GM18519 (cell line): ENCODE results near the gene MRPL18.
"Not testable (repeated sequence)": the region's sequence is repeated elsewhere in the genome, so short reads cannot be mapped to it uniquely, and the experiment has no call there.

Experiments used
- ATAC-seq: cut with Tn5 transposase; IDR thresholded peaks from one replicate; pipeline ENCODE4 v1.9.1; 2021; ENCODE audit warnings: mild to moderate bottlenecking, moderate library complexity; ENCODE audit not compliant: unreplicated experiment, low FRiP score

The MRPL18 gene

DNA sequence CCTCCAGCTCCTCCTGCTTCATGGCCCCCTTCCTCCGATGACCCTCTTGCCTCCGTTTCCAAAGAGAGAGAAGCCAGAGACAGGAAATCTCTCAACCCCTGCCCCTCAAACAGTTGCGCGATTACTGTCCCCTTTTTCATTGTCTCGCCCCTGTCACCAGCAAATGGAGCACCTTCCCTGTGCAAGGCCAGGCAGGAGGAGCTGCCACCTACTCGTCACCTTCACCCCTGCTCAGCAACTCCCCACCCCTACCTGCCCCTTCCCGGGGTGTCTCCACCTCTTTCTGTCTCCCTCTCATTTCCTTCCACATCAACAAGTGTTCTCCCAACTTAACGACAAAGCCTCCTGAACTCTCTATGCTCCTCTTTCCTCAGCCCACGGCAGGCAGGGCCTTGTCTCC is 23.5 kb downstream of the MRPL18 start:
- no peak for ATAC-seq

DNA sequence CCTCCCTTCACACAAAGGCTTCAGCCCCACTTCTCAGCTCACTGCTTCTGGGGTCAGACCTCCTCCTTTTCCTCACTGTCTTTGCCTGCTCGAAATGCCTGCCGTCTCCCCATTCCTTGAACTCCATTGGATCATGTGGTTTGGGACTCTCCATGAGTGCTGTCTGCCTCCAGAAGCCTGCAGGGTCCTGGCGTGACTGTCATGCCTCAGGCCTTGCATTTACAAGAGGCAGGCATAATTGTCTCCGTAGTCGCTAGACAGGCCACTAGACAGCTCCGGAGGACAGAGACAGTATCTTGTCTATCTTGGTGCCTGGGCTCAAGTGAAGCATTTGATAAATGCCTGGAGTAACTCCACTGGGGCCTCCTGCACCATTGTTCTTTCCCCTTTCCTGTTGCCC is 25.1 kb downstream of the MRPL18 start:
- no peak for ATAC-seq

DNA sequence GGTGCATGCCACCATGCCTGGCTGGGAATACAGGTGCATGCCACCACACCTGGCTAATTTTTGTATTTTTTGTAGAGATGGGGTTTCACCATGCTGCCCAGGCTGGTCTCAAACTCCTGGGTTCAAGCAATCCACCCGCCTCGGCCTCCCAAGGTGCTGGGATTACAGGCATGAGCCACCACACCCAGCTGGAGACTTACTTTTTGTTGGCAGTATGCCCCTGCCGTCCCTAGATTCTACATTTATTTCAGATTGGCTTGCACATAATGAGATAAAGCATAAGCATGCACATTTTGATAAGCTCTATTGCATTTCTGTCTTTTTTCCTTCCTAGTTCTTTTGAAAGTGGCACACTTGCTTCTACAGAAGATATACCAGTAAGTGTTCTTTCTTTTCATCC is 26.5 kb downstream of the MRPL18 start:
- ATAC-seq: not testable (repeated sequence)

DNA sequence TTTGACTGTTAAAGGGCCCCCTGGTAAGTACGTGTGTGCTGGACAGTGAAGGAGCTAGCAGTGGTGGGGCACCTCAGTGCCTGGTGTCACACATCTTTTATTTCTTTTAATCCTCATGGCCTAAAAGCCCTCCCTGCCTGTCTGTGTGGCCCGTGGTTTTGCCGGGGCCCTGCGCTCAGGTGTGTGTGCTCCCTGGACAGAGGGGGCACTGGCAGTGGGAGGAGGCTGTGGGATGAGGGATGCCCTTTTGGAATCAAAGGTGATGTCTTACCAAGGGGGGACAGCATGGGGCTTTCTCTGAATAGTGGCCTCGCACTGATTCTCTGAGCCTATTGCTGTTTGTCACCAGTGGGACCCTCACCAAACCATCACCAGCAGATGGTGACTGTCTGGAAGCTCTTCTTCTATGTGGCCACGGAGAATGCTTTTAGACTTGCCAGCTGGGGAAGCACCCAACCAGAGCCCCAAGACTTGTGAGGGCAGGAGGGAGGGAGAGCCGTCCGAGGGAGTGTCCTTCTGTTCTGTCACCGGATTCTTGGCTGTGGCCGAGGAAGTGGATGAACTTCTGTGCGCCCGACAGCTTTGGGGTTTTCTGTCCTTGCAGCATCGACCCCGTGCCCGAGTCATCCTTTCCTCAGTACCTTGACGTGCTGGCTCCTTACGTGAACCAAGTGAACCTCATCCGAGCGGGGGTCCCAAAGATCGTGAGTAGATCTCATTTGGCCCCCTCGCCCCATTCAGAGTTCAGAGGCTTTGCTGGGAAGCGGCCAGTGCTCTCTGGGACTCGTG is 27.9 kb downstream of the MRPL18 start:
- no peak for ATAC-seq

DNA sequence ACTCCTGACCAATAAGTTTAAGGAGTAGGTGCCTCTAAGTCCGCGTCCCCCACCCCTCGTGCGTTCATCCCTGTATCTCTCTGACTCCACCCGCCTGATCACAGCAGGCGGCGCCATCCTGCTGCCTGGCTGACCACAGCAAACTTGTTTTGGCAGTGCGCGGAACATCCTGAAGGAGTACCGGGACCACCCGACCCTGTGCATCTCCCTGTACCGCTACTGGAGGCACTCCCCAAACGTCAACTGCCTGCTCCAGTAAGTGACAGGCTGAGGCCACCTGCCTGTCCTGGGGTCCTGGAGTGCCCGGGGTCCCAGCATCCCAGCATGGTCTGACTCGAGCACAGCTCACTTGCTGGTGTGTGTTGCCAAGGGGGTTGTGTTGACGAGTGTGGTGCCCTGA is 28.8 kb downstream of the MRPL18 start:
- ATAC-seq: no peak

DNA sequence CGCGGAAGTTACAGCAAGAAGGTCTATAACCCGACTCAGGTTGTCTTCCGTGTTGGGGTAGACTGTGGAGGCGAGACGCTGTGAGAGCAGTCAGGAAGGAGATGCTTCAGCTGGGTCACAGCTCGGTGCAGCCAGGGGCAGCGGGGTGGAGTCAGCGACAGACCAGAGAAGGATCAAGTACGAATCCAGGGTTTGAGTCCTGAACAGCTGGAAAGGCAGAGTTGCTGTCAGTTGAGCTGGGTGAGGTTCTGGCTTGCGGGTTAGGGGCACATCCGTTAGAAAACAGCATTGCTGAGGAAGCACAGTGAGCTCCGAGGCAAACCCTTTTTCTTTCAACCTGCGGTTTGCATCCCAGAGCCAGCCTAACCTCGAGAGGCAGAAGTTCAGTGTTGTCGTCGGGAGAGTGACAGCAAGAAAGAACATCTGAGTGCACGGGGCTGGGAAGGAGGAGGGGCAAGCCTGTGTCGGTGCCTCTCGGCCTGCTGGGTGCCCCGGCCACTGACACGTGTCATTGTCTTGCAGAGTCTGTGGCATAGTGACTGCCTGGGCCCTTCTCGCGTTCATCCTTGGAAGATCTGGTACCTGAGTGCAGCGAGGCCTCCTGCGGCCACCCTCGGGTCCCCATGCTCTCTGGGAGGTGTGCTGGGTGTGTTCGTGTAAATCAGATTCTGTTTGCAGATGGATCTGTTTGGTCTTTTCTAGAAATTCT is 29.8 kb downstream of the MRPL18 start:
- no peak for ATAC-seq

DNA sequence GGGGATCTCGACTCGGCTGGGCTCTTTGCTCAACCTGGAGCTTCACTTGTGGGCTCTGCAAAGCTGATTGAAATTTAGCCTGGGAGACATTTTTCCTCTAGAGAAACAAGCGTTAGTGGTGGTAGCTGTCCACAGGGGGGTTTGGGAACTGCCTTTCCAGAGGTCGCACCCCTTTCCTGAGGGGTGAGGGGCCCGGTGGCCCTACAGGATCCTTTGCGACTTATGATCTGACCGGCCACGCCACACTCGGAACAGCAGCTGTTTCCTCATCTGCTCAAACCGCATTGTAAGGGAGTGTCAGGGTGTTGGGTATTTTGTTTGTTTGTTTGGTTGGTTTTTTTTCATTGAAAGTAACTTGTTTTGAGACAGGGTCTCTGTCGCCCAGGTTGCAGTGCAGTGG is 30.9 kb downstream of the MRPL18 start:
- no peak for ATAC-seq

DNA sequence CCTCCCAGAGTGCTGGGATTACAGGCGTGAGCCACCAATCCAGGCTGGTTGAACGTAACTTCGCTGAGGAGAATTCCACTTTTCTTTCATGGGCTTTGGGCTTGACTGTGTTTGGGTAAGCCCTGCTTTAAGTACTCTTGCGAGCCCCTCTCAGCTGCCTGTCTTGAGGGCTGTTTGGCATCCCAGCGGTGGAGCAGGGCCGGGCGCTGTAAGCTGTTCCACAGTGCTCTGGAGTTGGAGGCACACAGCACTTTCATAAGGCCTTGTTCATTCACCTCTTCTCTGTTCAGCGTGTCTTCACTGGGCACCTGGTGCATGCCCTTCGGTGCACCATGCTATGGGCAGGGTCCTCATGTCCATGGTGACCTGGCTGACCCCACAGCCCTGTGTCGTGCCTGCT is 31.5 kb downstream of the MRPL18 start:
- no peak for ATAC-seq

DNA sequence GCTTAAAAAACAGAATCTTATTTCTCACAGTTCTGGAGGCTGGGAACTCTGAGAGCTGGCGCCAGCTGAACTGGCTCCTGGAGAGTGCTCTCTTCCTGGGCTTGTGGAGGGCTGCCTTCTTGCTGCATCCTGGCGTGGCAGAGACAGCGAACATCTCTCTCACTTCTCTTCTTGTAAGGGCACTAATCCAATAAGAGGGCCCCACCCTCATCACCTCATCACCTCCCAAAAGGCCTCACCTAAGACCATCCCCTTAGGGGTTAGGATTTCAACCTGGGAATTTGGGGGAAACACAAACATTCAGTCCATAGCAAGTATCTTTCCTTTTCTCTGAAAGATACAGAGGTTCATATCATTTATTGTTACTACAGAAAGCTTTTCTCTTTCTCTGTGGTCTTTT is 33.7 kb downstream of the MRPL18 start:
- ATAC-seq: no peak

DNA sequence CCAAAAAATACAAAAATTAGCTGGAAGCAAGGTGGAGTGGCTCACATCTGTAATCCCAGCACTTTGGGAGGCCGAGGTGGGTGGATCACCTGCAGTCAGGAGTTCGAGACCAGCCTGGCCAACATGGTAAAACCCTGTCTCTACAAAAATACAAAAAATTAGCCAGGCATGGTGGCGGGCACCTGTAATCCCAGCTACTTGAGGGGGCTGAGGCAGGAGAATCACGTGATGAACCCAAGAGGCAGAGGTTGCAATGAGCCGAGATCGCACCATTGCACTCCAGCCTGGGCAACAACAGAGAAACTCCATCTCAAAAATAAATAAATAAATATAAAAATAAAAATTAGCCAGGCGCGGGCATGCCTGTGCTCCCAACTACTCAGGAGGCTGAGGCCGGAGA is 34.4 kb downstream of the MRPL18 start:
- not testable (repeated sequence) for ATAC-seq

DNA sequence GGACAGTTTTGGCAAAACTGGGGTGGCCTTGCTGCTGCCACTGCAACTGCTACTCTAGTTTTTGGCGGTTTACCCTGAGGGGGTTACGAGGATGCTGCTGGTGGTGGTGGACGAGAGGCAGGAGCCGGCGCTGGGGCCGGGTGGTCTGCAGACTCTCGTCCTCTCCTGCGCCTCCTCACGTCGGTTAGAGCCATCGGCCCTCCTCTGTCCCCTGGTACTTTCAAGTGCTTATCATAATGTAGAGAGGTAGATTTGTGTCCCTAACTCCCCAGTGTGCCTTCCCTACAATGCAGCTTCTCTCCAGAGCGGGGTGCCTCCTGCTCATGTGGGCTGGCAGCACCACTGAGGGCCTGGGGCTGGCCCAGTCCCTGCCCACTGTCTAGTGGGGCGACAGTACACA is 35.7 kb downstream of the MRPL18 start:
- ATAC-seq: no peak

DNA sequence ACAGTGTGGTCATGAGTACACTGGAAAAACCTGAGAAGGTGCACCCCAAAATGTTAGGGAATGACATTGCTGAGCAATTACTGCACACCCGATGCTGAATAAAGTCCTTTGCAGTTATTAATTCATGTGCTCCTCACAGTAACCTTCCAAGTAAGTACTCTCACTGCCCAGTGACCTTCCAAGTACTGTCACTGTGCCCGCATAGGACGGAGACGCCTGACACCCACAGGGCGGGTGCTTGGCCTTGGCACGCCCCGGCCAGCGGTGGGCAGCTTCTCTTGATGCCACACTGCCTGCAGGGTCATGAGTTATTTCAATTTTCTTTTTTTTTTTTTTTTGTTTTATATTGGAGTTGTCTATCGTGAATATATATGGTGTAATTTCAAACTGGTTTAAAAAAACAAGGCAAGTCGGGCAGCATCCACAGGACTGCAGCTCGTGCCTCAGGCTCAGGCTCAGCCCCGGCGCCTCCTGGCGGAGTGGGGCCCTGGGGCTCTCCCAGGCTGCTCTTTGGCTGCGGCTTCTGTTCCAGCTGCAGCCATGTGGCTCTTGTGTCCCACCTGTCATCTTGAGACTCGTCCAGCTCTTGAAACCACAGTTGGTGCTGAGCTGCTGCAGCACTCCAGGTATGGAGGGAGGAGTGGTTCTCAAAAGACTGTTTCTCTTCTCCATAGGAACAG is 36.8 kb downstream of the MRPL18 start:
- no peak for ATAC-seq

DNA sequence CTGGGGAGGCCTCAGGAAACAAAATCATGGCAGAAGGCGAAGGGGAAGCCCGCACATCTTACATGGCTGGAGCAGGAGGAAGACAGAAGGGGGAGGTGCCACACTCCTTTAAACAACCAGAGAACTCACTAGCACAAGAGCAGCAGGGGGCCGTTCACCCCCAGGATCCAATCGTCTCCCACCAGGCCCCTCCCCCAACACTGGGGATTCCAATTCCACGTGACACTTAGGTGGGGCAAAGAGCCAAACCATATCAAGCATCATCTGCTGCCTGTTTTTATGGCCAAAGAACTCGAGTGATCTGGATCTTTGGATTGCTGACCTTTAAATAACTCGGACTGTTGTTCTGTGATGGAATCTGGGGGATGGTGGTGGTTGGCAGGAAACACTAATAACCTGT is 37.8 kb downstream of the MRPL18 start:
- ATAC-seq: no peak

DNA sequence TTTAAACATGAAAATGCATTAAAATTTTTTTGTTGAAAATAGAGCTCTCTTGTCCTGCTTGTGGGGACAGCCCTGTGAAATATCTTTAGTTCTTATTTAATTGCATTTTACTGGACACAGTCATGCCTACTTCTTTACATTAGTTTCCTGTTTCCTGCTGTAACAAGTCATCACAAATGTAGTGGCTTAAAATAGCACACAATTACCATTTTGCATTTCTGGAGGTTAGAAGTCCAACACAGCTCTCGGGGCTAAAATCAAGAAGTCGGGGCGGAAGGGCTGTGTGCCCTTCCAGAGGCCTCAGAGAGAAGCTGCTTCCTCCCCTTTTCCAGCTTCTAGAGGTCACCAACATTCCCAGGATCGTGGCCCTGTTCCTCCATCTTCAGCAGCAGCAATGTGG is 39.3 kb downstream of the MRPL18 start:
- ATAC-seq: no peak

DNA sequence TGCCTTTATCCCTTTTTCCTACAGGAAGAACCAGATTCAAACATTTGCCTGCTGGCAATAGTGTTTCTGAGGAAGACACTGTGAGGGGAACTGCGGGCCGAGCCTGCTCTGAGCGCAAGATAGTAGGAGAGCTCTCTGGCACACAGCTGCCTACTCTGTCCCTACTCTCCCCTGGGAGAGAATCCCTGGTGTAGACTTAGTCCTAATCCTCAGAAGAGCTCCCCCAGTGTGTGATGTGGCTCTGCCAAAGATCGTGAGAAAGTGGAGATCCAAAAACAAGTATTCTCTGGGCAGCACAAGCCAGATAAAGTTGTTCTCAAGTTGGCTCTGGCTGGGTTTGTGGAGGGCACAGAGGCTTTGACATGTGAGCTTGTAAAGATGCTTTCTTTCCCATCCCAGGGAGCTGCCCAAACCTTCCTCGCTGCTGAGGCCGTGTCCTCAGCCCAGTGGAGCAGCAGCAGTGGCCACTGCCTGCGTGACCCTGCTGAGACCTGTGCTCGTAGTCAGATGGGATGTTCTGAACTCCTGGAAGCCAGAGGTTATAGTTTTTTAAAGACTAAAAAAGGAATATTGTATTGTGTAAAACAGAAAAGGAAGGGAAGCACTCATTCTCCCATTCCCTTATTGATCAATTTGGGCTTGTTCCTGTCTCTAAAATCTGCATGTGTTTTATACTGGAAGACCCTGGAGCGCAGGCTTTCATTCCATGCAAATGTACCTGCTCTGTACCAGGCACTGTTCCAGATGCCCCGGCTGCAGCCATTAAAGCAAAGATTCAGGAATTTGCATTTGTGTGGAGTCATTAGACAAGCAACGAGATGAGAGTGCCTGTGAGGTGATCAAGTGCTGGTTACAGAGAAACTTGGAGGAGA is 40.5 kb downstream of the MRPL18 start:
- ATAC-seq: no peak

DNA sequence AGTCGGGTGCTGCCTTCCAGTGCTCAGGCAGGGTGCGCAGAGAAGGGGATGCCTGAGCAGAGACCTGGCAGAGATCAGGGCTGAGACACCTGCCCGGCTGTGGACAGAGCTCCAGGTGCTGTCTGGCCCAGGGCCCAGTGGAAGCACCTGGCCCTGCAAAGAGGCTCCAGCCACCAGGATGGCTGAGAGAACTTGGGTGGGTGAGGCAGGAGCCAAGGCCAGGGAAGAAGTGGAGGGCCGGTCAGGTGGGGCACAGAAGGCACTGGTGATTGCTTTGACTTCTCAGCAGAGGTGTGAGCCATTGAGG is 41.1 kb downstream of the MRPL18 start:
- no peak for ATAC-seq

DNA sequence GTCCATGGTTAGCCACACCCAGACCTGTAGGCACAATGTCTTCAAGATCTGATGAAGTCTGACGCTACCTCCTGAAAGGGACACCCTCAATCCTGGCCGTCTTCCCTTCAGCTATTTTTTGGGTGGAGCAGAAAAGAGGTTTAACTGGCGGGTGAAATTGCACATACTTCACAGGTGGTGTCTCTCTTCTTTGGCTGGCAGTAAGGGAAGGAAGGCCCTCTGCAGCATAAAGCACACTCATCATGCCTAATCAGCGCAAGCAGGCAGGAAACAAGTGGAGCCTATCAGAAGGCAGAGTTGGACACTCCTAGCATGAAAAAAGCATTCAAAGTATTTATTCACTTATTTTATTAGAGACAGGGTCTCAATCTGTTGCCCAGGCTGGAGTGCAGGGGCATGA is 42.7 kb downstream of the MRPL18 start:
- no peak for ATAC-seq

DNA sequence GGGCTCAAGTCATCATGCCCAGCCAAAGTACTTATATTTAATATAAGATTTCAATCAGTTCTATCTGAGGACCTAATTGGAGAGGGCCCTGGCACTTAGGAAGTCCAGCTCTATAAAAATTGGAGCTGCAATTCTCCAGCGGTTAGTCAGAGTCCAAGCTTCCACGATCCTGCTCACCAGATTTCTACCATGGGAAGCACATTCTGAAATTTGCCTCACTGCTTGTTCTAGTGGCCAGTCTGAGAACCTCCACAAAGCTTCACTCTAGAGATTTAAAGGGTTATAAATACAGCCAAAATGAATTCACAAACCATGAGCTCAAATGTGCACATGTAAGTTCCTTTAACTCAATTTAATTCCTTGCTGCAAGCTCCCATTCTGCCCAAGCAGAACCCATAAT is 43.3 kb downstream of the MRPL18 start:
- ATAC-seq: no peak

DNA sequence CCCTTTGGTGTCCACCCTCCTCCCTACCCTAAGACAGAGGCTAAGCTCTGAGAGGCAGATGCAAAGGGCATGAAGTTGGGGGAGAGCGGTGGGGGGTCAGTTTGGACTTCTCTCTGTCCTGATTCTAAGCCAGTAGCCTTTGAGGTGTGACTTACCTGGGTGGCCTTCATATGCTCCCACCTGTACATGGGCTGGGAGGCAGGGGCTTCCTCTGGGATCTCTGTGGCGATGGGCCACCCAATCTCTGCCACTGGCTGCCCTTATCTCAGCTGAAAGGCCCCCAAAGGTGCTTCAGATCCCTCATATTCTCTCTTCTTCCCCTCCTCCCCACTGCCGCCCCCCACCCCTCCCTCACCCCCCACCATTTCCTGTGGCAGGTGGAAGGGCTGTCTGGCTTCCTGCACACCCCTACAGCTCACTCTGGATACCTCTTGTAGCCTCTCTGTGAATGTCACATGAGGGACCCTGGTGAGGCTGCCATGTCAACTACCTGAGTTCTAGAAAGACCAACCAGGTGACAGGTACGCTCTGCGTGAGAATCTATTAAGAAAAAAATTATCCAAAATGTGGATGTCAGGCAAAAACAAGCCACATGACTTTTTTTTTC is 43.8 kb downstream of the MRPL18 start:
- ATAC-seq: no peak

DNA sequence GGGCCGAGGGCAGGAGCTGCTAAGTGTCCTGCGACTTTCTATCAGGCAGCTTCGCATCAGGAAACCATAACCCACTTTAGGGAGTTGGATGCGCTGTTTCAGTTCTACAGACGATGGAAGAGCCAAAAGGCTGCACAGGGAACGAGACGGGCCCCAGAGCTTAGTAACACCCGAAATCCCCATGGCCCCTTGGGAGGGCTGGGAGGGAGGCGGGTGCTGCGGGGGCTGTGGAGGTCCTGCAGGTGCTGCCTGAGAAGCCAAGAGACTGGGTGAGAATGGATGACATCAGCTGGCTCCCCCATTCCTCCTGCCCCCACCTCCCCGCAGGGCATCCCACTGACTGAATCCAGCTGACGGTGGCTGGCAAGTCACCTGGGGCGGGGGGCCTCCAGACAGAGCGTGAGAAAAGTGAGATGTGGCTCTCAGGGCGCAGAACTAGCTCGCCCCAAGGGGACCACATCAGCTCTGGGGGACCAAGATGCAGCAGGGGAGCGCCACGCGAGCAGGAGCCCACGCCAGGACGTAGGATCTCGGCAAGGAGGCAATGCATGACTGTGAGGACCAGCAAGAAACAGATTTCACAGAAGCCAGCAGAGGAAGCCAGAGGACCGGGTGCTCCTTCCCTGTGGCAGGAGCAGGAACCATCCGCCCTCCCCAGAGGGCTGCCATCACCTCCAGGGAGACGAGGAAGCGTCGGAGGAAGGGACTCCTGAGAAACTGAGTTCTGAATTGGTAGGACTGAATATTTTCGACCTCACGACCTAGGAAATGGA is 46.6 kb downstream of the MRPL18 start:
- no peak for ATAC-seq
